Naive thymus-derived CD4-positive, alpha-beta T cell (primary cell): Measurements from ENCODE around the gene OPN1LW. TPM values are rescaled to one million over a fixed set of nuclear protein-coding genes. Genes with fewer than 3 reads are reported as not detected.
"Not testable (repeated sequence)": the region's sequence is repeated elsewhere in the genome, so short reads cannot be mapped to it uniquely, and the experiment has no call there.

ENCODE experiments used
- ATAC-seq: fragments of 150-1000 bp; cut with Tn5 transposase; 2 replicates; pipeline ENCODE4 v1.10.0; 2021; ENCODE audit warnings: mild to moderate bottlenecking, moderate library complexity
- CTCF ChIA-PET: fragments of 350-600 bp; sonication (Branson Sonifier 250); formaldehyde crosslinking; loops from one replicate; lab custom pipeline; 2021; ENCODE audit warnings: antibody characterized with exemption; lab: Charles Lee
- POLR2A ChIA-PET: fragments of 350-600 bp; sonication (Branson Sonifier 250); formaldehyde crosslinking; loops from one replicate; lab custom pipeline; 2021; ENCODE audit warnings: antibody characterized with exemption, inconsistent platforms; lab: Charles Lee
- DNase-seq, 9 donors: peaks; one replicate each; pipeline versions ENCODE4 v3.0.0 to v3.0.0-alpha.2; 2020 to 2022; ENCODE audit warnings: mixed read lengths in 1 of 9
- H3K27ac ChIP-seq: one replicate; pipeline ENCODE4 v1.7.0; 2013; ENCODE audit warnings: mild to moderate bottlenecking, low read depth, low read length, moderate library complexity
- H3K27me3 ChIP-seq, 2 donors: one replicate each; pipeline ENCODE4 v1.7.0; 2013; ENCODE audit warnings: low read length in 2 of 2, mild to moderate bottlenecking in 2 of 2, moderate library complexity in 2 of 2; ENCODE audit not compliant: control insufficient read depth in 2 of 2, insufficient read depth in 2 of 2
- H3K36me3 ChIP-seq, 3 experiments: 1 replicate in 2 of 3; 2 replicates in 1 of 3; pipeline ENCODE4 v1.7.0; 2013; ENCODE audit warnings: low read length in 3 of 3, mild to moderate bottlenecking in 3 of 3, moderate library complexity in 1 of 3; ENCODE audit not compliant: insufficient read depth in 3 of 3, control insufficient read depth in 2 of 3
- H3K4me1 ChIP-seq, 2 donors: one replicate each; pipeline ENCODE4 v1.7.0; 2013; ENCODE audit warnings: low read length in 2 of 2, mild to moderate bottlenecking in 2 of 2, moderate library complexity in 1 of 2; ENCODE audit not compliant: control insufficient read depth in 2 of 2, insufficient read depth in 2 of 2
- H3K4me3 ChIP-seq: 2 replicates; pipeline ENCODE4 v1.7.0; 2013; ENCODE audit warnings: mild to moderate bottlenecking, low read length
- H3K9me3 ChIP-seq, 3 experiments: 1 replicate in 2 of 3; 2 replicates in 1 of 3; pipeline ENCODE4 v1.7.0; 2013; ENCODE audit warnings: low read length in 3 of 3; ENCODE audit not compliant: control insufficient read depth in 2 of 3
- H3K27ac Mint-ChIP-seq, 9 donors: one replicate each; pipeline ENCODE4 v1.8.0; 2020 to 2022; ENCODE audit warnings: mixed read lengths in 9 of 9, mild to moderate bottlenecking in 8 of 9, moderate library complexity in 5 of 9, inconsistent platforms in 2 of 9
- H3K27me3 Mint-ChIP-seq, 5 donors: one replicate each; pipeline ENCODE4 v1.8.0; 2021 to 2022; ENCODE audit warnings: mixed read lengths in 5 of 5, mild to moderate bottlenecking in 1 of 5
- H3K36me3 Mint-ChIP-seq, 5 donors: one replicate each; pipeline ENCODE4 v1.8.0; 2020 to 2022; ENCODE audit warnings: mixed read lengths in 5 of 5, mild to moderate bottlenecking in 3 of 5, inconsistent platforms in 1 of 5
- H3K4me1 Mint-ChIP-seq, 7 donors: one replicate each; pipeline ENCODE4 v1.8.0; 2020 to 2022; ENCODE audit warnings: mixed read lengths in 7 of 7, mild to moderate bottlenecking in 3 of 7, inconsistent platforms in 1 of 7
- H3K4me3 Mint-ChIP-seq, 10 donors: one replicate each; pipeline ENCODE4 v1.8.0; 2020 to 2022; ENCODE audit warnings: mild to moderate bottlenecking in 10 of 10, mixed read lengths in 10 of 10, moderate library complexity in 6 of 10, inconsistent platforms in 2 of 10
- H3K9me3 Mint-ChIP-seq, 11 donors: one replicate each; pipeline ENCODE4 v1.8.0; 2020 to 2022; ENCODE audit warnings: mixed read lengths in 11 of 11, mild to moderate bottlenecking in 4 of 11, inconsistent platforms in 1 of 11, moderate library complexity in 1 of 11
- intact Hi-C, 2 donors: fragments of 100-400 bp; cut with micrococcal nuclease; formaldehyde crosslinking; loops; one replicate each; pipeline ENCODE4 v1.15.1; 2023
- polyA plus RNA-seq, 2 donors: library from polyadenylated mRNA; unstranded; fragments of 300-500 nt; fragmentation: Illumina TruSeq; gene quantifications; one replicate each; pipeline ENCODE4 v1.2.3, GENCODE V29; 2021
- total RNA-seq, 6 experiments: library from RNA in 5 of 6; stranded (reverse) in 5 of 6; gene quantifications; 1 replicate in 5 of 6; 2 replicates in 1 of 6; pipeline ENCODE4 v1.2.3 and lab custom pipeline; 2021 to 2026

OPN1LW gene
- total and polyA plus RNA-seq, 7 experiments from 2014 or later, result not detected

DNA sequence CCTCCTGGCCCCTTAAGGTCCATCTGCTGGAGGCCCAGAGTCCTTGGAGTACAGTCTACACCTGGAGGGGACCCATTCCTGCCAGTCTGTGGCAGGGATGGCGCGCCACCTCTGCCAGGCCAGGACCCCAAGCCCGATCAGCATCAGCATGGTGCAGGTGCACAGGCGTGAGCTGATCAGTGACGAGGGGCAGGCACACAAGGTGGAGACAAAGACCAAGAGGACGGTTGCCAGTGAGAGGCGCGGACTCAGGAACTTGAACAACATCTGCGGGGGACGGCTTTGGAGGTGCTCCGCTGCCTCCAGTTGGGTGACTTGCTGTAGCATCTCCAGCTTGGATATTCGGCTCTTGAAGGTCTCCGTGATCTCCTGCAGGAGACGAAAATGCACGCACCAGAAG, 15.3 kb downstream of the OPN1LW start:
- ATAC-seq, intact Hi-C loops, H3K27ac Mint-ChIP-seq, H3K4me3 ChIP-seq, POLR2A ChIA-PET, DNase-seq, H3K27me3 Mint-ChIP-seq, H3K36me3 Mint-ChIP-seq, H3K27ac ChIP-seq, H3K4me1 Mint-ChIP-seq, H3K9me3 ChIP-seq, H3K36me3 ChIP-seq, H3K9me3 Mint-ChIP-seq, CTCF ChIA-PET, H3K27me3 ChIP-seq, H3K4me1 ChIP-seq, H3K4me3 Mint-ChIP-seq: not testable (repeated sequence)

- H3K36me3 ChIP-seq, H3K4me3 ChIP-seq, H3K36me3 Mint-ChIP-seq, CTCF ChIA-PET, ATAC-seq, H3K27ac ChIP-seq, H3K4me1 Mint-ChIP-seq, H3K4me3 Mint-ChIP-seq, H3K27me3 Mint-ChIP-seq, DNase-seq, H3K27ac Mint-ChIP-seq, intact Hi-C loops, POLR2A ChIA-PET, H3K27me3 ChIP-seq, H3K4me1 ChIP-seq, H3K9me3 ChIP-seq, H3K9me3 Mint-ChIP-seq: not testable (repeated sequence)
Observed at GRCh38 chrX:154164902-154165301, 20.9 kb downstream of the OPN1LW start.

DNA sequence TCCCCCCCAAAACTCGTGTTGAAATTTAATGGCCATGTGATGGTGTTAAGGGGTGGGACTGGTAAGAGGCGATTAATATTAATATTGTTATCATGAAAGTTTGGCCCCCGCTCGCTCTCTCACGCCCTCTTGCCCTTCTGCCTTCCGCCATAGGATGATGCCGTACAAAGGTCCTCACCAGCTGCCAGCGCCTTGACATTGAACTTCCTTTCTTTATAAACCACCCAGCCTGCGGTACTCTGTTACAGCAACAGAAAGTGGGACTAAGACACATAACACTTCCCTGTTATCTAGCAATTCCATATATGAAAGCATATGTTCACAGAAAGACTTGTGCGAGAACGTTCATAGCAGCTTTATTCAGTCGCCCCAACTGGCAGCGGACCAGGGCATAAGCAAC, 24.3 kb downstream of the OPN1LW start:
- H3K27ac Mint-ChIP-seq, H3K27ac ChIP-seq, H3K27me3 ChIP-seq, CTCF ChIA-PET, H3K4me1 Mint-ChIP-seq, H3K36me3 Mint-ChIP-seq, H3K4me3 ChIP-seq, ATAC-seq, H3K4me3 Mint-ChIP-seq, intact Hi-C loops, H3K36me3 ChIP-seq, H3K27me3 Mint-ChIP-seq, H3K9me3 ChIP-seq, DNase-seq, POLR2A ChIA-PET, H3K4me1 ChIP-seq, H3K9me3 Mint-ChIP-seq: not testable (repeated sequence)

GRCh38 chrX:154172535-154172943, 28.5 kb downstream of the OPN1LW start:
- DNase-seq, H3K36me3 ChIP-seq, H3K9me3 ChIP-seq, H3K27me3 ChIP-seq, POLR2A ChIA-PET, H3K27ac Mint-ChIP-seq, H3K4me1 Mint-ChIP-seq, intact Hi-C loops, H3K27me3 Mint-ChIP-seq, H3K9me3 Mint-ChIP-seq, H3K4me1 ChIP-seq, CTCF ChIA-PET, H3K4me3 Mint-ChIP-seq, H3K36me3 Mint-ChIP-seq, H3K27ac ChIP-seq, H3K4me3 ChIP-seq: not testable (repeated sequence)
- peak; percentile 96 for ATAC-seq

DNA sequence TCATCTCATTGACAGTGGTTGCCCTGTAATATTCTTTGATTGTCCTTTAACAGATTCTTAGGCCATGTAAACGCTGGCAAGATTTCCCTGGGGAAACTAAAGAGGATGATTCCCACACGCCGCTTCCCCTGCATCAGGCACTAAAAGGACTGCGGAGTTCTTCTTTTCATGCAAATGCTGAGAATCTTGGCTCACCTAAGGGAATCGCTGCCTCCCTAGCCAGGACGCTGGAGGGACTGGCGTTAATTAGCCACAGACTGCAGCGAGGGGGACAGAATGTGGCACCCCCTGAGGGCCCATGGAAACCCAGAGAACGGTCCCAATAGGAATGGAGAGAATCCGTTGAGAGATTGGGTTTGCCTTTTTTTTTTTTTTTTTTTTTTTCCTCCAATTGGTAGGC, 30.3 kb downstream of the OPN1LW start:
- H3K27me3 ChIP-seq, H3K9me3 ChIP-seq, H3K4me1 ChIP-seq, H3K9me3 Mint-ChIP-seq, H3K36me3 ChIP-seq, H3K4me3 Mint-ChIP-seq, H3K27ac ChIP-seq, H3K27me3 Mint-ChIP-seq, intact Hi-C loops, H3K36me3 Mint-ChIP-seq, DNase-seq, H3K4me3 ChIP-seq, POLR2A ChIA-PET, ATAC-seq, H3K27ac Mint-ChIP-seq, H3K4me1 Mint-ChIP-seq, CTCF ChIA-PET: not testable (repeated sequence)

GRCh38 chrX:154182296-154182695, 38.3 kb downstream of the OPN1LW start, which contains the start of gene OPN1MW:
OPN1MW (plus strand) TSS chrX:154182596; CDS start chrX:154182678, 82 bp downstream.
- H3K9me3 Mint-ChIP-seq, H3K4me1 Mint-ChIP-seq, H3K36me3 ChIP-seq, H3K27ac Mint-ChIP-seq, H3K36me3 Mint-ChIP-seq, ATAC-seq, H3K4me3 ChIP-seq, H3K27me3 Mint-ChIP-seq, CTCF ChIA-PET, H3K9me3 ChIP-seq, H3K27me3 ChIP-seq, DNase-seq, H3K4me1 ChIP-seq, H3K27ac ChIP-seq, intact Hi-C loops, H3K4me3 Mint-ChIP-seq, POLR2A ChIA-PET: not testable (repeated sequence)

DNA sequence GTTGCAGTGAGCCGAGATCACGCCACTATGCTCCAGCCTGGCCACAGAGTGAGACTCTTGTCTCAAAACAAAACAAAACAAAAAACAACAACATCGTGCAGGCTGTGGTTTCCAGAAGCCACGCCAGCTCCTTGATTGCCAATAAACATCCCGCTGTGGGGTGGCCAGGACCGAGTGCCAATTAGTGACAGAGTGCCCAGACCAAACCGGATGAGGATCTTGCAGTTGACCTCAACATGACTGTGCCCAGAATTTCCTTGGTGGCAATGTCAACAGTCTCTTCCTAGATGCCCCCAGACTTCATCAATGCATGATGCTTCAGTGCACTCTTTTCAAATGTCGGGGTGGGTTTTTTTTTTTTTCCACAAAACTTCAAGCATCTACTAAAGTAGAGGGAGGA, 39.8 kb downstream of the OPN1LW start:
- H3K27ac Mint-ChIP-seq, H3K36me3 Mint-ChIP-seq, H3K4me1 Mint-ChIP-seq, H3K4me3 Mint-ChIP-seq, H3K4me1 ChIP-seq, ATAC-seq, H3K9me3 Mint-ChIP-seq, POLR2A ChIA-PET, intact Hi-C loops, DNase-seq, H3K9me3 ChIP-seq, H3K4me3 ChIP-seq, H3K36me3 ChIP-seq, CTCF ChIA-PET, H3K27me3 Mint-ChIP-seq, H3K27me3 ChIP-seq, H3K27ac ChIP-seq: not testable (repeated sequence)
